Measurements from ENCODE around the gene PLCL1. TPM values are rescaled to one million over a fixed set of nuclear protein-coding genes. Genes with fewer than 3 reads are reported as not detected.

PLCL1 gene
- total RNA-seq, 1 experiment from 2014 or later = 0.07 TPM

DNA sequence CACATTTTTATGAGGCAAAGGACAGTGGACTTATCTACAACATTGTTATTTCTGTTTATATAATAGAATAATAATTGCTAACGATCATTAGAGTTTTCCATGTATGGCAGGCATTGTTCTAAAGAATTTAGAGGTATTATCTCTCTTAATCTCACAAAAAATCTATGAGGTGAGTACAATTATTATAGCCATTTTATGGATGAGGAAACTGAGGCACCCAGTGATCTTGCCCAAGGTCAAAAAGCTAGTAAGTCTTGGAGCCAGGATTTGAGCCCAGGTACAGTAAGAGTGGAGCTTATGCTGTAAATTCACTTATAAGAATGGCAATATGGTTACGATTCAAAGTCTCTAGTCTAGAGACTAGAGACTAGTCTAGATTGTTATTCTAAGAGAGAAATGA, 331.7 kb downstream of the PLCL1 start:
- no peaks in the 10 kb centered on the region for H3K4me1 Mint-ChIP-seq (ENCODE audit: low read depth, unreplicated experiment)
- TF ChIP-seq CTCF (IDR thresholded peaks at IDR 0.05; ENCODE audit: unreplicated experiment) = no peak
- H3K4me3 Mint-ChIP-seq (ENCODE audit: low read depth, unreplicated experiment) = no peak overlapping the region
- intact Hi-C loops (cut with micrococcal nuclease; ENCODE audit: unreplicated experiment) = no loop called here
- no TSS peak for BruUV-seq (replicated peaks)
- H3K27me3 Mint-ChIP-seq (ENCODE audit: unreplicated experiment) = peaks cover 11% of the 10 kb centered on the region
- CTCF ChIA-PET = no interaction called here
- no peak overlapping the region for H3K27ac Mint-ChIP-seq (ENCODE audit: unreplicated experiment)
- no peaks in the 10 kb centered on the region for H3K9me3 Mint-ChIP-seq (ENCODE audit: low read depth, unreplicated experiment)
- no peaks in the 10 kb centered on the region for H3K36me3 Mint-ChIP-seq (ENCODE audit: insufficient read depth, unreplicated experiment)
- DNase-seq = no peak

DNA sequence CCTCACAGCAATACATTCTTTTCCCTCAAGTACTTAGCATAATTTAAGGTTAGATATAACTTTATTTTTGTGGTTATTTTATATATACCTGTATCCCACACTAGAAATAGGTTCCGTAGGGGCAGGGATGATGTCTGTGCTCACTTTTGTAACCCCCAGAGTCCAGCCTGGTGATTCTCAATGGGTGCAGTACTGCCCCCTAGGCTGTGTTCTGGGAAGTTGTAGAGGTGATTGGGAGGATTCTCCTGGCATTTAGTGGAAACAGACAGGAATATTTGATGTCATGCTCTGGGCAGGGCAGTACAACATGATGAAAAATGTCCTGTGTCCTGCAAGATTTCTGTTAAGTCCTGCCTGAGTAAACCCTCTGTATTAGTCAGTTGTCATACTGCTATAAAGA, 333.3 kb downstream of the PLCL1 start:
- intact Hi-C loops (cut with micrococcal nuclease; ENCODE audit: unreplicated experiment) = no loop called here
- CTCF ChIA-PET = no interaction called here

DNA sequence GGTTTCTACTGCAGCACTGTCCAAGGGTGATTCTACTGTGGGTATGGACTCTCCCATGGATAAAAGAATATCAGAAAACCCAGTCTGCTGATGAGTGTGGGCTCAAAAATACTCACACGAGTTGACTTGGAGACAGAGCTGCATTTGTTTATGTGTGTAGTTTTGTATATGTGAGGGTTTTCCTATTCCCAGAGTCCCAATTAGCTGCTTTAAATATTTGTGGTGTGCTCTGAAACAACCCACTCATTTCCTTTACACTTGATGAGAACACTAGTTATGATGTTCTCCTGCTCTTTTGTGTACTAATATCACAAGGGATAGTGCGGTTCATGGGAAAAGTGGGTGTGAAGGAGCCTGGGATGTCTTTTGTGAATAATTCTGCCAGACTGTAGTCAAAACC, 337.3 kb downstream of the PLCL1 start:
- H3K4me3 Mint-ChIP-seq (ENCODE audit: low read depth, unreplicated experiment) = no peak overlapping the region
- H3K27ac Mint-ChIP-seq (ENCODE audit: unreplicated experiment) = no peak overlapping the region
- no TSS peak for BruUV-seq (replicated peaks)
- no peak for TF ChIP-seq CTCF (IDR thresholded peaks at IDR 0.05; ENCODE audit: unreplicated experiment)
- no peaks in the 10 kb centered on the region for H3K9me3 Mint-ChIP-seq (ENCODE audit: low read depth, unreplicated experiment)
- no peaks in the 10 kb centered on the region for H3K4me1 Mint-ChIP-seq (ENCODE audit: low read depth, unreplicated experiment)
- no peak for DNase-seq
- H3K27me3 Mint-ChIP-seq (ENCODE audit: unreplicated experiment) = no peaks in the 10 kb centered on the region
- intact Hi-C loops (cut with micrococcal nuclease; ENCODE audit: unreplicated experiment) = no loop called here
- CTCF ChIA-PET = no interaction called here
- no peaks in the 10 kb centered on the region for H3K36me3 Mint-ChIP-seq (ENCODE audit: insufficient read depth, unreplicated experiment)

More for the DNA sequence above, 333.3 kb downstream of the PLCL1 start:
- H3K27ac Mint-ChIP-seq (ENCODE audit: unreplicated experiment) = no peak overlapping the region
- DNase-seq = no peak
- H3K4me1 Mint-ChIP-seq (ENCODE audit: low read depth, unreplicated experiment) = no peaks in the 10 kb centered on the region
- H3K27me3 Mint-ChIP-seq (ENCODE audit: unreplicated experiment) = no peaks in the 10 kb centered on the region
- BruUV-seq (replicated peaks) = no TSS peak
- no peaks in the 10 kb centered on the region for H3K36me3 Mint-ChIP-seq (ENCODE audit: insufficient read depth, unreplicated experiment)
- TF ChIP-seq CTCF (IDR thresholded peaks at IDR 0.05; ENCODE audit: unreplicated experiment) = no peak
- no peak overlapping the region for H3K4me3 Mint-ChIP-seq (ENCODE audit: low read depth, unreplicated experiment)
- no peaks in the 10 kb centered on the region for H3K9me3 Mint-ChIP-seq (ENCODE audit: low read depth, unreplicated experiment)

DNA sequence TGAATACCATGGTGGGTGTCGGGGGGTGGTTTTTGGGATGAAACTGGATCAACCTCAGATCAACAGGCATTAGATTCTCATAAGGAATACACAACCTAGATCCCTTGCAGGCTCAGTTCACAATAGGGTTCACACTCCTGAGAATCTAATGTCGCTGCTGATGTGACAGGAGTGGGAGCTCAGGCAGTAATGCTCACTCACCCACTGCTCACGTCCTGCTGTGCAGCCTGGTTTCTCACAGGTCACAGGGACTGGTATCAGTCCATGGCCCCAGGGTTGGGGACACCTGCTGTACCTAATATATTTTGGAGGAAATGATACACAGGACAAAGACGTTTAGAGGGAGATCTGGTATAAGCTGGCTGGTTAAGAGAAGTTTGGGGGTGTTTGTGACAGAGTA, 338.8 kb downstream of the PLCL1 start:
- no TSS peak for BruUV-seq (replicated peaks)
- TF ChIP-seq CTCF (IDR thresholded peaks at IDR 0.05; ENCODE audit: unreplicated experiment) = no peak
- H3K27ac Mint-ChIP-seq (ENCODE audit: unreplicated experiment) = no peak overlapping the region
- no peak overlapping the region for H3K4me3 Mint-ChIP-seq (ENCODE audit: low read depth, unreplicated experiment)
- DNase-seq = no peak
- H3K9me3 Mint-ChIP-seq (ENCODE audit: low read depth, unreplicated experiment) = no peaks in the 10 kb centered on the region
- intact Hi-C loops (cut with micrococcal nuclease; ENCODE audit: unreplicated experiment) = no loop called here
- H3K4me1 Mint-ChIP-seq (ENCODE audit: low read depth, unreplicated experiment) = no peaks in the 10 kb centered on the region
- H3K36me3 Mint-ChIP-seq (ENCODE audit: insufficient read depth, unreplicated experiment) = no peaks in the 10 kb centered on the region
- CTCF ChIA-PET = no interaction called here
- H3K27me3 Mint-ChIP-seq (ENCODE audit: unreplicated experiment) = no peaks in the 10 kb centered on the region

GRCh38 chr2:198143793-198144192, 339.4 kb downstream of the PLCL1 start:
- H3K4me3 Mint-ChIP-seq (ENCODE audit: low read depth, unreplicated experiment) = no peak overlapping the region
- intact Hi-C loops (cut with micrococcal nuclease; ENCODE audit: unreplicated experiment) = no loop called here
- DNase-seq = no peak
- no peaks in the 10 kb centered on the region for H3K27me3 Mint-ChIP-seq (ENCODE audit: unreplicated experiment)
- H3K27ac Mint-ChIP-seq (ENCODE audit: unreplicated experiment) = no peak overlapping the region
- H3K4me1 Mint-ChIP-seq (ENCODE audit: low read depth, unreplicated experiment) = no peaks in the 10 kb centered on the region
- no peak for TF ChIP-seq CTCF (IDR thresholded peaks at IDR 0.05; ENCODE audit: unreplicated experiment)
- no peaks in the 10 kb centered on the region for H3K9me3 Mint-ChIP-seq (ENCODE audit: low read depth, unreplicated experiment)
- H3K36me3 Mint-ChIP-seq (ENCODE audit: insufficient read depth, unreplicated experiment) = no peaks in the 10 kb centered on the region
- CTCF ChIA-PET = no interaction called here
- BruUV-seq (replicated peaks) = no TSS peak

Measured in Calu3 (cell line).